ENCODE data around the gene EPHB4.
"Not testable (repeated sequence)": the region's sequence is repeated elsewhere in the genome, so short reads cannot be mapped to it uniquely, and the experiment has no call there.

Gene EPHB4

DNA sequence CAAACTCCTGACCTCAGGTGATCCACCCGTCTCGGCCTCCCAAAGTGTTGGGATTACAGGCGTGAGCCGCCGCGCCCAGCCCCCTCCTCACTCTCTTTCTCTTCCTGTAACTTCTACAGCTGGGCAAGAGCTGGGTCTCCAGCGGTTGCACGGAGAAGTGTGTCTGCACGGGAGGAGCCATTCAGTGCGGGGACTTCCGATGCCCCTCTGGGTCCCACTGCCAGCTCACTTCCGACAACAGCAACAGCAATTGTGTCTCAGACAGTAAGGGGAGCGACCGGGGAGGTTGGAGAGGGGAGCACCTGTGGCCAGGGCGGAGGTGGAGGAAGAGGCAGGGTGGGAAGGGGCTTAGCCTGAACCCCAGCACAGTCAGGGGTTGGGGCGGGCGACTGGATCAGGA is 41.4 kb downstream of the EPHB4 start:
- no peak for DNase-seq (ENCODE audit: low spot score)

DNA sequence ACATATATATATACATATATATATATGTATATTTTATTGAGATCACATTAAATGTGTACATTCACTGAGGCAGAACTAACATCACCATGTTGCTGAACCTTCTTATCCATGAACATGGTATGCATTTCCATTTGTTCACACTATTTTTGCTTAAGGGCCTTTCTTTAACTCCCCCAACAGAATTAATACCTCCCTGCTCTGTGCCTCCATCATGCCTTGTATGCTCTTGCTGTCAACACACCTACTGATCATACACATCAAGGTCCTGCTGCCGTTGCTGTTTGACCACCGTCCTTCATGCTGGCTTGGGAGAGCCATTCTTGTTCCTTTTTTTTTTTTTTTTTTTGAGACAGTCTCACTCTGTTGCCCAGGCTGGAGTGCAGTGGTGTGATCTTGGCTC is 43.5 kb downstream of the EPHB4 start:
- DNase-seq (ENCODE audit: low spot score): no peak

DNA sequence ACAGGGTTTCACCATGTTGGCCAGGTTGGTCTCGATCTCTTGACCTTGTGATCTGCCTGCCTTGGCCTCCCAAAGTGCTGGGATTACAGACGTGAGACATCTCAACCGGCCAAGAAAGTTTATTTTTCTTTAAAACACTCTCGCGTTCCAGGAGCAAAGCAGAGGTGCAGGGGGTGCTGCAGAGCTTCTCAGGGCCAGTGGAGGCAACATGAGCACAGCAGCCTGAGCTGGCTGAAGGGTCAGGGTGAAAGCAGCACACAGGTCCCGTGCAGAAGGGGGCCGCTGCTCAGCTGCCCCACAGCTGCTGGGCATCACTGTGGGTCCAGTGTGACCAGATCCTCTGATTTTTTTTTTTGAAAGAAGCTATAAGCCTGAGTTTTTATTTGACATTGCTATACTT is 46.1 kb downstream of the EPHB4 start:
- DNase-seq (ENCODE audit: low spot score): no peak

DNA sequence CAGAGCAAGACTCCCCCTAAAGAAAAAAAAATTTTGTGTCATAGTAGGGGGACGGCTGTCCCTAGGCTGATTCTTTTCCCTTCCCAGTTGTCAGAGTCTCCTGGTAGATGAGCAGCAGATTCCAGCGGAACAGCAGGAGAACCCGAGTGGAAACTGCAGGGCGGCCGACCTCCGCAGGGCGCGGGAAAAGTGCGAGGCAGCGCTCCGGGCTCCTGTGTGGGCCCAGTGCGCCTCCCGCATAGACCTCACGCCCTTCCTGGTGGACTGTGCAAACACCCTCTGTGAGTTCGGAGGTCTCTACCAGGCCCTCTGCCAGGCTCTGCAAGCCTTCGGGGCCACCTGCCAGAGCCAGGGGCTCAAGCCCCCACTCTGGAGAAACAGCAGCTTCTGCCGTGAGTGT is 48.0 kb downstream of the EPHB4 start:
- no peak for DNase-seq (ENCODE audit: low spot score)

DNA sequence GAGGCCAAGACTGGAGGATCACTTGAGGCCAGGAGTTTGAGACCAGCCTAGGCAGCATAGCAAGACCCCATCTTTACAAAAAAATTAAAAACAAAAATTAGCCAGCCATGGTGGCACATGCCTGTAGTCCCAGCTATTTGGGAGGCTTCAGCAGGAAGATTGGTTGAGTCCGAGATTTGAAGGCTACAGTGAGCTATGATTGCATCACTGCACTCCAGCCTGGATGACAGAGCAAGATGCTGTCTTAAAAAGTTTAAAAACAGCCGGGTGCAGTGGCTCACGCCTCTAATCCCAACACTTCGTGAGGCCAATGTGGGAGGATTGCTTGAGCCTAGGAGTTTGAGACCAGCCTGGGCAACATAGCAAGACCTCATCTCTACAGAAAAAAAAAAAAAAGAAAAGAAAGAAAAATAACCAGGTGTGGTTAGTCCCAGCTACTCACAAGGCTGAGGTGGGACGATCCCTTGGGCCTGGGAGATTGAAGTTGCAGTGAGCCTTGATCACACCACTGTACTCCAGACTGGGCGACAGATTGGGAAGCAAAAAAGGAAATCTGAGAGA is 49.2 kb downstream of the EPHB4 start:
- no peak for DNase-seq (ENCODE audit: low spot score)

DNA sequence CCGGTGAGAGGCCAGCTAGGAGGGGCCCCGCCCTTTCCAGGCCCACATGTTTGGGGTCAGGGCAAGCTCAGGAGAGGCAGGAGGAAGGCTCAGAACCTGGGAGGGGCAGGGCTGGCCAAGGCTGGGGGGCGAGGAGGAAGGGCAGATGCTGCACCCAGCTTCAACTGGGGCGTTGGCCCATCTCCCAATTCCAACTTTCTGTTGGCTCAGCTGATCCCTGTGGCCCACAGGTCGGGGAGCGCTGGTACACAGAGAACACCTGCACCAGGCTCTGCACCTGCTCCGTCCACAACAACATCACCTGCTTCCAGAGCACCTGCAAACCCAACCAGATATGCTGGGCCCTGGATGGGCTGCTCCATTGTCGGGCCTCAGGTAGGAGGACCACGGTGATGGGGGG is 53.8 kb downstream of the EPHB4 start:
- no peak for DNase-seq (ENCODE audit: low spot score)

DNA sequence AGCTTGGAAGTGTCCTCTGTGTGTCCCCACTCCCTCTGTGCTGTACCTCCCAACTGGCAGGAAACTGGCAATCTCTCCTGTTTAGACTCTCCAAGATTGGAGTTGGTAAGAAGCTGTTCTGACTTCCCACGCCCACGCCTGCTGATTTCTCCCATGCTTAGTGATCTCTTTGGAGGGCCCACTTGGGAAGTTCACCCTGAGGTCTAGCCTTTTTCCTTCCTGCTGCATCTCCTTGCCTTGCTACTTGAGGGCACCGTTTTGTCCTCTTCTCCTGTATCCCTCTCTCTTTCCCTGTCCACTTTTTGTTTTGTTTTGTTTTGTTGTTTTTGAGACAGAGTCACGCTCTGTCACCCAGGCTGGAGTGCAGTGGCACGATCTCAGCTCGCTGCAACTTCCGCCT is 58.5 kb downstream of the EPHB4 start:
- no peak for DNase-seq (ENCODE audit: low spot score)

DNA sequence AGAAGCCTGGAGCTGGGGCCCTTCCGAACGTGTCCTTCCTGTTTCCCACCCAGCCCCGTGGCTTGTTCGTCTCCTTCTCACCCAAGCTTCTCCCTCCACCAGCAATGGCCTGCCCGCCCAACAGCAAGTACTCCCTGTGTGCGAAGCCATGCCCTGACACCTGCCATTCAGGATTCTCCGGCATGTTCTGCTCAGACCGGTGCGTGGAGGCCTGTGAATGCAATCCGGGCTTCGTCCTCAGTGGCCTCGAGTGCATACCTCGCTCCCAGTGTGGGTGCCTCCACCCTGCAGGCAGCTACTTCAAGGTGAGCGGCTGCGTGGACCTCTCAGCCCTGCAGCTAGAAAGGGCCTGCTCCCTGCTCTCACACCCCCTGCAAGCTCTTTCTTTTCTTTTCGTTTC is 62.1 kb downstream of the EPHB4 start:
- no peak for DNase-seq (ENCODE audit: low spot score)

DNA sequence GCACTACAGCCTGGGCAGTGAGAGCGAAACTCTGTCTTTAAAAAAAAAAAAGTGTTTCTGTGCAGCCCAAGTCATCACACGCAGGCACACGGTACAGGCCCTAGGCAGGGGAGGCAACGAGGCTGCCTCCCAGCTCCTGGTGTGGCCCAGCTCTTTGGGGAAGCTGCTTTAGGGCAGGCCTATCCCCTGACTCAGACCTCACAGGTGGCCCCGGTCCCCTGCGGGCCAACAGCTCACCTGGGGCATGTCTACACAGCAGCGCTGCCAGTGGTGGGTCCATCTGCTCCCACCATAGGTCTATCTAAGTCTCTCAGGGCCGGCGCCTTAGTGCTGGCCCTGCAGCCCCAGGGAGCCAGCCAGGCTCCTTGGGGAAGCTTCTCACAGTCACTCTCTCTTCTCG is 62.5 kb downstream of the EPHB4 start:
- no peak for DNase-seq (ENCODE audit: low spot score)

DNA sequence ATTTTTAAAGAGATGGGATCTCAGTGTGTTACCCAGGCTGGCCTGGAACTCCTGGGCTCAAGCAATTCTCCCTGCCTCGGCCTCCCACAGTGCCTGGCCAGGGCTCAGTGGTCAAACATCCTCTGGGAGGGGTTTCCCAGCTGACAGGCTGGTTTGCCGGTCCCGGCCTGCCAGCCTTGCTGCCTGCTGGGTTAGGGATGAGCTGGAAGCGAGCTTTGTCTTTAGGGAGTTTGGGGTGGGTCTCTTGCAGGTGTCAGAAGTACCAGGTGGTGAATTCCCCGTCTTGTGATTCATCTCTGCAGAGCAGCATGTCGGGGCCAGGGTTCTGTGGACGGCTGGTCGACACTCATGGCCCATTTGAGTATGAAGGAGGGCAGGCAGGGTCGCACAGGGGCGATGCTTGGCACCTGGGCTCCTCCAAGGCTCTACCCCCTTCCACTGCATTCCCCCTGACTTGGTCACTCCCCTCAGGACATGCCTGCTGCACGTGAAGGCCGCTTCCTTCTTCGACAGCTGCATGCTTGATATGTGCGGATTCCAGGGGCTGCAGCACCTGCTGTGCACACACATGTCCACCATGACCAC is 63.7 kb downstream of the EPHB4 start:
- no peak for DNase-seq (ENCODE audit: low spot score)

DNA sequence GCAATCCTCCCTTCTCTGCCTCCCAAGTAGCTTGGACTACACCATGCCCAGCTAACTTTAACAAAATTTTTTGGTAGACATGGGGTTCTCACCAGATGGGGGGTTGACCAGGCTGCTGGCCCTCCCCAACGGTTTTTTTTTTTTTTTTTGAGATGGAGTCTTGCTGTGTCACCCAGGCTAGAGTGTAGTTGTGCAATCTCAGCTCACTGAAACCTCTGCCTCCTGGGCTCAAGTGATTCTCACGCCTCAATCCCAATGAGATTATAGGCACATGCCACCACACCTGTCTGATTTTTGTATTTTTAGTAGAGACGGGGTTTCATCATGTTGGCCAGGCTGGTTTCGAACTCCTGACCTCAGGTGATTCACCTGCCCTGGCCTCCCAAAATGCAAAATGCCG is 64.5 kb downstream of the EPHB4 start:
- not testable (repeated sequence) for DNase-seq (ENCODE audit: low spot score)

DNA sequence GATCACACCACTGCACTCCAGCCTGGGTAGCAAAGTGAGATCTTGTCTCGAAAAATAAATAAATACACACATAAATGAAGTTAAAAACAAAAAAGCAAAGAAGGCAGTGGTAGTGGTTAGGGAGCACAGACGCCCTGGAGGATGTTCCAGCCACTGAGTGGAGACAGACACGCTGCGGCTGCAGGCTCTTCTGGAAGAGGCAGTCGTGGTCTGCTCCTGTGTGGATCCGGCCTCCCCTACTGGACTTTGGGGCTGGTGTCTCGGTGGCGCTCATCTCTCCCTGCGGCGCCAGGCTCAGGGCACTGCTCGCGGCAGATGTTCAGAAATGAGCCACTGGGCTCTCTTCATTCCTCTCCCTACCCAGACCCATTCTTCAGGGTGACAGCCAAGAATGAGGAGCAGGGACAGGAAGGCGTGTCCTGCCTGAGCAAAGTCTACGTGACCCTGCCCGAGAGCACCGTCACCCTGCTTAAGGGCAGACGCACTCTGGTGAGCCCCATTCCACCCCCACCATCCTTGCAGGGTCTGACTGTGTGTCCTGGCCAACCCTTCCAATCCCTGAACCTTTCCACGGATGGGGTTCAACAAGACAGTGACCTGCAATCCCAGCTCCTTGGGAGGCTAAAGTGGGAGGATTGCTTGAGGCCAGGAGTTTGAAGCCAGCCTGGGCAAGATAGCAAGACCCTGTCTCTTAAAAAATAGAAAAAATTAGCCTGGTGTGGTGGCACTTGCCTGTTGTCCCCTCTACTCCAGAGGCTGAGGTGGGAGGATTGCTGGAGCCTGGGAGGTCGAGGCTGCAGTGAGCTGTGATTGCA is 67.8 kb downstream of the EPHB4 start:
- DNase-seq (ENCODE audit: low spot score): no peak

DNA sequence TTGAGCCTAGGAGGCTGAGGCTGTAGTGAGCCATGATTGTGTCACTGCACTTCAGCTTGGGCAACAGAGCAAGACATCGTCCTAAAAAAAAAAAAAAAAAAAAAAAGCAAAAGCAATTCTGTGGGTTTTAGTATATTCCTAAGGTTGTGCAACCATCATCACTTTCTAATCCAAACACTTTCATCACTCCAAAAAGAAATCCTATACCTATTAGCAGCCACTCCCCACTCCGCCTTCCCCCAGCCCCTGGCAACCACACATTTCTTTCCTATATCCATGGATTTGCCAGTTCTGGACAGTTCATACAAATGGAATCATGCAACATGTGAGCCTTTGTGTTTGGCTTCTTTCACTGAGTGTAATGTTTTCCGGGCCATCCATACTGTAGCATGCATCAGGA is 73.6 kb downstream of the EPHB4 start:
- DNase-seq (ENCODE audit: low spot score): no peak

DNA sequence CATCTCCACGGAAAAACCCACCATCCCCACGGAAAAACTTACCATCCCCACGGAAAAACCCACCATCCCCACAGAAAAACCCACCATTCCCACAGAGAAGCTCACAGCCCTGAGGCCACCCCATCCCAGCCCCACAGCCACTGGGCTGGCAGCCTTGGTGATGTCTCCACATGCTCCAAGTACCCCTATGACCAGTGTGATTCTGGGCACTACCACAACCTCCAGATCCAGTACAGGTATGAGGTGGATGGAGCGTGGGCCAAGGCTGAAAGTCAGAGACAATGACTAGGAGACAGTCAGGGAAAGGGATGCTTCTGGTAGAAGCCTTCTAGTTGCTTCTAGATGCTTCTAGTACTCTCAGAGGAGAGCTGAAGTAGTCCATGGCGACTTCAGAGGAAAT is 74.3 kb downstream of the EPHB4 start:
- DNase-seq (ENCODE audit: low spot score): no peak
